ENCODE data around the gene TEX28. TPM values are rescaled to one million over a fixed set of nuclear protein-coding genes. Genes with fewer than 3 reads are reported as not detected.
"Not testable (repeated sequence)": the region's sequence is repeated elsewhere in the genome, so short reads cannot be mapped to it uniquely, and the experiment has no call there.

Gene TEX28, protein sequence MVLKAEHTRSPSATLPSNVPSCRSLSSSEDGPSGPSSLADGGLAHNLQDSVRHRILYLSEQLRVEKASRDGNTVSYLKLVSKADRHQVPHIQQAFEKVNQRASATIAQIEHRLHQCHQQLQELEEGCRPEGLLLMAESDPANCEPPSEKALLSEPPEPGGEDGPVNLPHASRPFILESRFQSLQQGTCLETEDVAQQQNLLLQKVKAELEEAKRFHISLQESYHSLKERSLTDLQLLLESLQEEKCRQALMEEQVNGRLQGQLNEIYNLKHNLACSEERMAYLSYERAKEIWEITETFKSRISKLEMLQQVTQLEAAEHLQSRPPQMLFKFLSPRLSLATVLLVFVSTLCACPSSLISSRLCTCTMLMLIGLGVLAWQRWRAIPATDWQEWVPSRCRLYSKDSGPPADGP
- not detected for total RNA-seq
- polyA plus RNA-seq = not detected
- long read RNA-seq, donor 1 = 0 reads
- long read RNA-seq, donor 2 = 0 reads
- long read RNA-seq, donor 3 = 0 reads
- long read RNA-seq, donor 4 = 0 reads
- long read RNA-seq, donor 5 = 0 reads
- long read RNA-seq, donor 6 = 0 reads
- long read RNA-seq, donor 7 = 0 reads
- long read RNA-seq, donor 8 = 0 reads
- long read RNA-seq, donor 9 = 0 reads
- long read RNA-seq, donor 10 = 0 reads

DNA sequence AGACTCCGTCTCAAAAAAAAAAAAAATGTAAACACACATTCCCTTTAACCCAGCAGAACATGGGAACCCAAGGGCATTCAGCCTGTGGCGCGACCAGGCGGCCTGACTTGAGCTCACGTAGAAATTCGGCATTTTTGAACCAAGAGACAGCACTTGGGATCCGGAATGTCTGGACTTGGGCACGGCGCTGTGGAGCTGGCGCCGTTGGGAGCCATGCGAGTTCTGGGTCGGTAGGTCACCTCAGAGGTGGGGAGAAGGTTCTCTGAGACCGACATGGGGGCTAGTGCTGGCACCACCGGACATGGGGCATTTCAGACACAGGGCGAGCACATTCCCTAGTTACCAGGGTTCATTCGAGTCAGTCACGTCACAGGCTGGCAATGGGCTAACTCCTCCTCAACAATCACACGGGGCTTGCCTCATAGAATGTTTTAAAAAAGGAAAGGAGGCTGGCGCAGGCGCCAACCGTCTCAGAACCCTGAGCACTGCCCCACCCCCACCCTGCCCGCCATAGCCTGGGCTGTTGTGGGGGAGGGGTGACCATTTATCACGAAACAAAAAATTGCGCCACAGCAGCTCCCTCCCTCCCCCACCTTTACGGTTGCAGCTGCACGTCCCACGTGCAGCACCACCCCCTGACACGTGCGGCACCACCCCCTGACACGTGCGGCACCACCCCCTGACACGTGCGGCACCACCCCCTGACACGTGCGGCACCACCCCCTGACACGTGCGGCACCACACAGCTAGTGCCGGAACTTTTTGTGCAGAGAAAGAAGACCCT is at the start of gene TEX28:
TEX28 (minus strand) TSS at position 334 of the 784 bp plus-strand sequence. CDS start 3,007 bp downstream, outside the sequence.
- 86 to 96% (median 92%) methylated on average over 20 to 39 of the region's 39 CpGs for WGBS, 5 donors
- H3K4me3 ChIP-seq = no peak within 1 kb of the TSS
- intact Hi-C loops (cut with DNase I; ENCODE audit: low total_unique reads) = no loop called here

DNA sequence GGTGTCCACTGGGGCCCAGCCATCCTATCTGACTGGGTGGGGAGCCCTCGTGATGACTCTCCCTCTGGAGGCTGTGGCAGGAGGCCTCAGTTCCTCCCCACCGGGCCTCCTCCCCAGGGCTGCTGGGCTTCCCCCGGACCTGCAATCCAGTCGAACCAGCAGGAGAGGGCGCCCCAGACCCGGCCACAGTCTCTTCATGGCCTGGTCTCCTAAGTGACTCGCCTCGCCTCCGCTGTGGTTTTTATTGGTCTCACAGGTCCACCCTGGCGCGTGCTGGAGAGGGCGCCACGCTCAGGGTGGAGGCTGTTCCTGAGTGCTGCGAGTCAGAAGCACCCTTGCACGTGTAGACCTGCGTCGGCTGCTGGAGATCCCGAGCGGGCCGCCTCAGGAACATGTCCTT is 48.7 kb upstream of the TEX28 start:
- WGBS, 5 donors = no CpG with 5 or more reads among the region's 20 CpGs
- H3K9me3 ChIP-seq; H3K4me1 ChIP-seq; H3K36me3 ChIP-seq; H3K27ac ChIP-seq; intact Hi-C loops (cut with DNase I; ENCODE audit: low total_unique reads); H3K27me3 ChIP-seq; H3K4me3 ChIP-seq; DNase-seq: not testable (repeated sequence)

More for the DNA sequence above, at the start of gene TEX28:
- no peaks in the 10 kb centered on the region for H3K27me3 ChIP-seq
- no peak within 1 kb of the TSS for H3K27ac ChIP-seq
- peaks cover 0 to 11% (median 3%) of the 10 kb centered on the region in 4 donors for H3K9me3 ChIP-seq
- no peaks in the 10 kb centered on the region for H3K4me1 ChIP-seq
- TF ChIP-seq POLR2A (IDR thresholded peaks at IDR 0.05) = no peak
- no peak for TF ChIP-seq POLR2AphosphoS5 (IDR thresholded peaks at IDR 0.05)
- TF ChIP-seq, protein P1, sequence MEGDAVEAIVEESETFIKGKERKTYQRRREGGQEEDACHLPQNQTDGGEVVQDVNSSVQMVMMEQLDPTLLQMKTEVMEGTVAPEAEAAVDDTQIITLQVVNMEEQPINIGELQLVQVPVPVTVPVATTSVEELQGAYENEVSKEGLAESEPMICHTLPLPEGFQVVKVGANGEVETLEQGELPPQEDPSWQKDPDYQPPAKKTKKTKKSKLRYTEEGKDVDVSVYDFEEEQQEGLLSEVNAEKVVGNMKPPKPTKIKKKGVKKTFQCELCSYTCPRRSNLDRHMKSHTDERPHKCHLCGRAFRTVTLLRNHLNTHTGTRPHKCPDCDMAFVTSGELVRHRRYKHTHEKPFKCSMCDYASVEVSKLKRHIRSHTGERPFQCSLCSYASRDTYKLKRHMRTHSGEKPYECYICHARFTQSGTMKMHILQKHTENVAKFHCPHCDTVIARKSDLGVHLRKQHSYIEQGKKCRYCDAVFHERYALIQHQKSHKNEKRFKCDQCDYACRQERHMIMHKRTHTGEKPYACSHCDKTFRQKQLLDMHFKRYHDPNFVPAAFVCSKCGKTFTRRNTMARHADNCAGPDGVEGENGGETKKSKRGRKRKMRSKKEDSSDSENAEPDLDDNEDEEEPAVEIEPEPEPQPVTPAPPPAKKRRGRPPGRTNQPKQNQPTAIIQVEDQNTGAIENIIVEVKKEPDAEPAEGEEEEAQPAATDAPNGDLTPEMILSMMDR (IDR thresholded peaks at IDR 0.05) = no peak
- no peak for DNase-seq
- H3K36me3 ChIP-seq = no peaks in the 10 kb centered on the region

DNA sequence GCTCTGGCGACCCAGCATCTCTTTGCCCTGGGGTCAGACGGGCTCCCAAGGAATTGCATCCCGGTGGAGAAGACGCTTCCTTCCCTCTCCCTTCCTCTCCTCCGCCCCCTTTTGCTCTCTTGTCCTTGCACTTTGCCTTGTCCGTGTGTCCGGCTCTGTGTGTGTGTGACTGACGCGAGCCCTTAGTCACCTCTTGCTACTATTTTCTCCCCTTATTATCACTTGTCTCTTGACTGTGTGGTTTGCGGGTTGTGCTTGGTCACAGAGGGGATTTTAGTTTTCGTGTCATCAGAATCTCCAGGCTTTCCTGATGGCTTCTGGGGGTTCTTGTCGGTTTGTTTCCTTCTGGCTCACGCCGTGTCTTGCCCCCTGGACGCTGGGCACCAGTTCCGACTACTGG is 48.1 kb upstream of the TEX28 start:
- DNase-seq; intact Hi-C loops (cut with DNase I; ENCODE audit: low total_unique reads); H3K4me3 ChIP-seq; H3K9me3 ChIP-seq; H3K4me1 ChIP-seq; H3K27me3 ChIP-seq; H3K36me3 ChIP-seq; H3K27ac ChIP-seq: not testable (repeated sequence)
- WGBS, 5 donors = no CpG with 5 or more reads among the region's 16 CpGs

DNA sequence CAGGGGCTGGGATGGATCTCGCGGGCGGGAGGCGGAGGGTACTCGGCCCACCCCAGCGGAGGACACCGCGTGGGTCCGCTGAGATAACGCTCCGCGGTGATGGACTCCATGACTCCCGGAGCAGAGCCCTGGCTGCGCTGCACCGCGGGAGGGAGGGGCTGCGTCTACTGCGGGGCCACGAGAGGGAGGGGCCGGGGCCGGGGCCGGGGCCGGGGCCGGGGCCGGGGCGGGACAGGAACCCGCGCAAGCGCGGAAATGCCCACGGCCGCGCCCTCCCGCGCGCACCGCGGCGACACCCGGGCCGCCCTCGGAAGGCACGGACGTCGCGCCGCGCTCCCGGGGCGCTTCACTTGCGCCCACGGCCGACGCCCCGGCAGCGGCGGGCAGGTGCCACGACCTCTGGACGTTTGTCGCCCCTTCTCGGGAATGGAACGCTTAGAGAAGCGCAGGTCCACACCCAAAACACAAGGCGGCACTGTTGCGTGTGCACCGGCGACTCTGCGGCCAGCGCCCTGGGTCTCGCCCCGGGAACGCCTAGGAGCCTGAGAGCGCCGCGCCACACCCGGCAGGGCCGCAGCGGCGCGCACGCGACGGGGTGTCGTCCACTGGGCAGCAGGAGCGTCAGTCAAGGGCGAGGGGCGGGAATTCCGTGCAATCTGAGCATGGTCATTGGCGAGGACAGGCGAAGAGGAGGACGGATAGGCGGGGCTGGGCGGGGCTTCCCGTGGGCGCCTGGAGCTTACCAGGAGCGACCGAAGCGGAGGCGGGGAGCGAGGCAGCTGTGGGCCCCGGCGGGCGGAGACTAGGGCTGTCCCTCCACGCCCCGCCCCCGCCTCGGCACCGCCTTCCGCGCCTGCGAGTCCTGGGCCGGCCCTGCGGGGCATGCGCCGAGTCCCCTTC is 46.7 kb upstream of the TEX28 start:
- H3K27ac ChIP-seq = peak overlapping the region in 1 of 5 donors; percentile 64
- H3K27me3 ChIP-seq; H3K36me3 ChIP-seq; DNase-seq; H3K4me3 ChIP-seq; intact Hi-C loops (cut with DNase I; ENCODE audit: low total_unique reads); H3K4me1 ChIP-seq; H3K9me3 ChIP-seq: not testable (repeated sequence)
- WGBS, 5 donors = 0 to 36% methylated on average over 3 to 11 of the region's 115 CpGs; no CpG with 5 or more reads in 3 of the 5 donors

DNA sequence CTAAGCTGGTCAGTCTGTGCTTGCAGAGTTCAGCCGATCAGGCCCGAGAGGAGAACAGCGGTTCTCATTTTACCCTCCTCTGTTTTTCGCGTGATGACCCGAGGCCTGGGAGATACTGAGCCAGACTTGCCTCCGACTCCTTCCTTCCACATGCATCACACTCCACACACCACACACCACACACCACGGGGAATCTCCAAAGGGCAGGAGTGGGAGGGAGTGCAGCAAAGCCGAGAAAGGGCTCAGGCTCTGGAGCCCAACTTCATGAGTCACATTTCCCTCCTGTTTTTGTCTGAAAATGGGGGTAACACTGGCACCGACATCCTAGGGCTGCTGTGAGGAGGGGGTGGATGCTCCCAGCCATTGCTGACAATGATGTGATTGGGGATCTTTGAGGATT is 39.6 kb upstream of the TEX28 start:
- WGBS, 5 donors = 72 to 82% (median 78%) methylated on average over 8 to 10 of the region's 10 CpGs
- Histone ChIP-seq H3K4me3 (no peak overlapping the region), H3K36me3 (no peaks in the 10 kb centered on the region), H3K27me3 (peaks cover 0 to 12% (median 0%) of the 10 kb centered on the region in 3 donors), H3K27ac (no peak overlapping the region), H3K9me3 (no peaks in the 10 kb centered on the region), H3K4me1 (no peaks in the 10 kb centered on the region)
- no peak for DNase-seq
- intact Hi-C loops (cut with DNase I; ENCODE audit: low total_unique reads) = no loop called here
- TF ChIP-seq, protein P1 (IDR thresholded peaks at IDR 0.05) = no peak
- TF ChIP-seq POLR2A (IDR thresholded peaks at IDR 0.05) (no peak), EP300 (IDR thresholded peaks at IDR 0.05) (no peak), POLR2AphosphoS5 (IDR thresholded peaks at IDR 0.05) (no peak)
